HUES6 (cell line): ENCODE results near the gene EPS8L2.

Experiments
- H3K27ac ChIP-seq: 2 replicates; pipeline ENCODE4 v1.7.0; 2013; ENCODE audit warnings: low read depth, mild to moderate bottlenecking, low read length, inconsistent platforms
- H3K27me3 ChIP-seq: 2 replicates; pipeline ENCODE4 v1.6.1; 2013; ENCODE audit warnings: low read length; ENCODE audit not compliant: control insufficient read depth, insufficient read depth
- H3K36me3 ChIP-seq: 2 replicates; pipeline ENCODE4 v1.6.1; 2013; ENCODE audit warnings: low read length; ENCODE audit not compliant: control insufficient read depth, insufficient read depth
- H3K4me1 ChIP-seq: 2 replicates; pipeline ENCODE4 v1.6.1; 2013; ENCODE audit warnings: low read length; ENCODE audit not compliant: control insufficient read depth, insufficient read depth
- H3K4me3 ChIP-seq: 2 replicates; pipeline ENCODE4 v1.5.1; 2013; ENCODE audit warnings: low read depth, low read length
- H3K9ac ChIP-seq: one replicate; pipeline ENCODE4 v1.6.1; 2013; ENCODE audit warnings: mild to moderate bottlenecking, low read length
- H3K9me3 ChIP-seq: 2 replicates; pipeline ENCODE4 v1.6.1; 2013; ENCODE audit warnings: low read depth, low read length; ENCODE audit not compliant: control insufficient read depth, insufficient read depth

Gene EPS8L2

DNA sequence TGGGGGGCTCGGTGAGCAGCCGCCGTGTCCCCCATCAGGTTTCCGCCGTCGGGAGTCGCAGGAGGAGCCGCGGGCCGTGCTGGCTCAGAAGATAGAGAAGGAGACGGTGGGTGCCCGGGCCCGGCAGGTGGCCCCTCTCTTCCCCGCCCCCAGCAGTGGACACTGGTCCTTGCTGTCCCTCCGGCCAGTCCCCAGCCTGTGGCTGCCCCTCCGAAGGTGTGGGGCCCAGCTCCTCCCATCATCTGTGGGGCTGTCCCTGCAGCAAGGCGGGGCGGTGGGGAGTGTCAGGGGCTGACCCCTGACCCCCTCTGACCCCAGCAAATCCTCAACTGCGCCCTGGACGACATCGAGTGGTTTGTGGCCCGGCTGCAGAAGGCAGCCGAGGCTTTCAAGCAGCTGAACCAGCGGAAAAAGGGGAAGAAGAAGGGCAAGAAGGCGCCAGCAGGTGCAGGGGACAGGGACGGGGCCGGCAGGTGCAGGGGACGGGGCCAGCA is 15.3 kb downstream of the EPS8L2 start:
- H3K27me3 ChIP-seq = peaks cover 29% of the 10 kb centered on the region; the same call in 1 of the 2 replicates
- H3K4me3 ChIP-seq = no peak overlapping the region; the same call in 1 of the 2 replicates
- H3K9me3 ChIP-seq = no peaks in the 10 kb centered on the region
- H3K27ac ChIP-seq = no peak overlapping the region
- H3K4me1 ChIP-seq = peaks cover 5% of the 10 kb centered on the region
- no peak overlapping the region for H3K9ac ChIP-seq
- no peaks in the 10 kb centered on the region; the same call in 1 of the 2 replicates for H3K36me3 ChIP-seq

DNA sequence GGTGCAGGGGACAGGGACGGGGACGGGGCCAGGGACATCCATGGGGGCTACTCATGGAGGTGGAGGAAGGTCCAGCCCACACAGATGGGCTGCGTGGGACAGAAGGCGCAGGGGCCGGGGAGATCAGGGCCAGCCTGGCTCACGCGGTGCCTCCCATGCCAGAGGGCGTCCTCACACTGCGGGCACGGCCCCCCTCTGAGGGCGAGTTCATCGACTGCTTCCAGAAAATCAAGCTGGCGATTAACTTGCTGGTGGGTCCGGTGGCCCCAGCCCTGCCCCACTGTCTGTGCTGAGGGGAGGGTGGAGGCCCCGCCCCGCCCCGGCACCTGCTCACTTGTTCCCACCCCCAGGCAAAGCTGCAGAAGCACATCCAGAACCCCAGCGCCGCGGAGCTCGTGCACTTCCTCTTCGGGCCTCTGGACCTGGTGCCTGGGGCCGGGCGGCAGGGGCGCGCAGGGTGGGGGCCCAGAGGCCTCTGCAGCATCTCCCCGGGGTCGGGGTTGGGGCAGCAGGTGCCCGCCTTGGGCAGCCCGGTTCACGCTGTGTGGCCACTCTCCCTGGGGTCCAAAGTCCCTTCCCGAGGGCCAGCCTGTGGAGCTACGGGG is 15.8 kb downstream of the EPS8L2 start:
- Histone ChIP-seq H3K36me3 (no peaks in the 10 kb centered on the region; the same call in 1 of the 2 replicates), H3K27me3 (peaks cover 34% of the 10 kb centered on the region; the same call in 1 of the 2 replicates), H3K4me1 (peaks cover 5% of the 10 kb centered on the region), H3K27ac (no peak overlapping the region), H3K9me3 (no peaks in the 10 kb centered on the region), H3K9ac (no peak overlapping the region), H3K4me3 (no peak overlapping the region)

DNA sequence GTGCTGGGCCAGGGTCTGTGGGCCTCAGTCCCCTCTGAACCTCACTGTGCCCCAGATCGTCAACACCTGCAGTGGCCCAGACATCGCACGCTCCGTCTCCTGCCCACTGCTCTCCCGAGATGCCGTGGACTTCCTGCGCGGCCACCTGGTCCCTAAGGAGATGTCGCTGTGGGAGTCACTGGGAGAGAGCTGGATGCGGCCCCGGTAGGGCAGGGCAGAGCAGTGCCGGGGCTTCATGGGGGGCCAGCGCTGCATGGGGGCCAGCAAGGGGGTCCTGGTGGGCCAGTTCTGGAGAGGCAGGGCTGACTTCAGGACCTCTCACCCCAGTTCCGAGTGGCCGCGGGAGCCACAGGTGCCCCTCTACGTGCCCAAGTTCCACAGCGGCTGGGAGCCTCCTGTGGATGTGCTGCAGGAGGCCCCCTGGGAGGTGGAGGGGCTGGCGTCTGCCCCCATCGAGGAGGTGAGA is 16.3 kb downstream of the EPS8L2 start:
- Histone ChIP-seq H3K4me3 (no peak overlapping the region), H3K9ac (no peak overlapping the region), H3K36me3 (no peaks in the 10 kb centered on the region; the same call in 1 of the 2 replicates), H3K27ac (no peak overlapping the region), H3K9me3 (no peaks in the 10 kb centered on the region), H3K4me1 (peaks cover 7% of the 10 kb centered on the region), H3K27me3 (peaks cover 39% of the 10 kb centered on the region; the same call in 1 of the 2 replicates)

DNA sequence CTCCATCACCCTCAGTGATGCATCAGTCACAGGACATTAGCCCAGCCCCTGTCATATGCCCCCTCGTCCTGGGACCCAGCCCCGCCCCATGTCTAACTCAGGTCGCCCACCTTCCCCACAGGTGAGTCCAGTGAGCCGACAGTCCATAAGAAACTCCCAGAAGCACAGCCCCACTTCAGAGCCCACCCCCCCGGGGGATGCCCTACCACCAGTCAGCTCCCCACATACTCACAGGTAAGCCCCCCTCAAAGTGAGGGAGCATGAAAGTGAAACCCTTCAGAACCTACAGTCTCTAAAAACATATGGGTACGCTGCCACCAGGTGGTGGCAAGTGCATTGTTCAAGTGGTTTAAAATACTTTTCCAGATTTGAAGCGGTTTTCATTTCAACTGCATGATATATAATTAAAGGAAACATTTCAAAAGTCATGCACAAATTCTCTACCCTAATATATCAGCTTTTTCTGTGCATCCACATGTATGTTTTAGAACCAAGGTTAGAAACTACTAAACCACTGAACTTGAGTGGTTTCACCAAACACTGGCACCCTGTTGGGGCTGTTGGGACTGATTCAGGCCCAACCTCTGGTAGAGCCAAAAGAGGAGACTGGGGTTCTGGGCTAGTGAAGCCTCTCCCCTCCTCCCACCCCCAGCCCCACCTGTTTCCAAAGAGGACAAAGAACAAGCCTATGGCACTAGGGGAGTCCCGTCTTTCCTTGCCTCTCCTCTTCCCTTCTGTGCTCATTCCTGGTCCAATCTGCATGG is 17.3 kb downstream of the EPS8L2 start:
- Histone ChIP-seq H3K36me3 (no peaks in the 10 kb centered on the region; the same call in 1 of the 2 replicates), H3K9ac (no peak overlapping the region), H3K4me1 (peaks cover 12% of the 10 kb centered on the region)

DNA sequence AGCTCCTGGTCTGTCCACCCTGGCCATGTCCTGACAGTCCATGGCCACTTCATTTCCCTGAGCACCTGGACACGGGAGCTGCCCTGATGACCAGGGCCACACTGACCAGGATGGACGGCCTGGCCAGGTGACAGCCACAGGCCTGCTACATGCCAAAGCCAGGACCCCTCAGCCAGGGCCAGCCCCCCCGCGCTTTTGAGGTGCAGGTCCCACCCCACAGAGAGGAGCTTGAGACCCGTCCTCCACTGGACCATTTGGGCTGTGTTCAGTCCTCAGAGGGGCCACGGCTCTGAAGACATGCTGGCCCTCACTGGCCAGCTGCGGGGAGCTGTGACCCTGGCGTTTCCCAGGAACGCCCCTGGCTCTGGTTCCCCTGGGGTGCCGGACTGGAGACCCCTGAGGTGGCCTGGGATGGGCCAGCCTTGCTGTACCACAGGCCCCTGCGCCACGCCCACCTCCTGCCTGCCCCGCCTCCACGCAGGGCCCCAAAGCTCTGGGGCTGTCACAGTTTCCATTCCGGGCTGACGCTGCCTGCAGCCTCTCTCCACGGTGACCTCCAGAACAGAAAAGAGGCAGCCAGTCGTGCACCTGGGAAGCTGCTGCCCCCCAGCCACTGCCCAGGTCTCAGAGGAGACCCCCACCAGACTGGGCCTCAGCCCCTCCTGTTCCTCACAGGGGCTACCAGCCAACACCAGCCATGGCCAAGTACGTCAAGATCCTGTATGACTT is 18.2 kb downstream of the EPS8L2 start:
- no peaks in the 10 kb centered on the region; the same call in 1 of the 2 replicates for H3K36me3 ChIP-seq
- H3K4me3 ChIP-seq = no peak overlapping the region
- H3K9ac ChIP-seq = no peak overlapping the region
- no peak overlapping the region for H3K27ac ChIP-seq
- no peaks in the 10 kb centered on the region for H3K9me3 ChIP-seq
- peaks cover 42% of the 10 kb centered on the region; the same call in 1 of the 2 replicates for H3K27me3 ChIP-seq
- H3K4me1 ChIP-seq = peaks cover 12% of the 10 kb centered on the region

More for the DNA sequence above, 17.3 kb downstream of the EPS8L2 start:
- H3K27ac ChIP-seq = no peak overlapping the region
- no peaks in the 10 kb centered on the region for H3K9me3 ChIP-seq
- H3K4me3 ChIP-seq = no peak overlapping the region
- peaks cover 43% of the 10 kb centered on the region; the same call in 1 of the 2 replicates for H3K27me3 ChIP-seq

DNA sequence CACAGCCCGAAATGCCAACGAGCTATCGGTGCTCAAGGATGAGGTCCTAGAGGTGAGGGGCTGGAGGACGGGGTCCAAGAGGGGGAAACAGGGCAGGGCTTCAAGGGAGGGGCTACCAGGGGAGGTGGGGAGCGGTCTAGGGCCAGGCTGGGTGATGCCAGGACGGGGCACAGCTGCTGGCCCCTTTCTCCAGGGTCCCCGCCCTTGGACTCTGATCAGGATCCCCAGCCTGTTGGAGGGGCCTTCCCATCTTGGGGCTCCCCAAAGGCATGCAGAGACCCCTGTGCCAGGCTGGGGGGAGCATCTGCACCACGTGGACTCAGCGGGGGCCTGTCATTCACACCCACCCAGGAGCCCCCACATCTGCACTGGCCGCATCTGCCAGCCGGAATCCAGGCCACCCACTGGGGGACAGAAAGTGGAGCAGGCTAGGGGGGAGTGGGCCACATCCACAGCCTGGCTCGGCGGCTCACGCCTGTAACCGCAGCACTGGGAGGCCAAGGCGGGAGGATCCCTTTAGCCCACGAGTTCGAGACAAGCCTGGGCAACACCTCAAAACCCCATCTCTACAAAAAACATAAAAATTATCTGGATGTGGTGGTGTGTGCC is 18.9 kb downstream of the EPS8L2 start:
- Histone ChIP-seq H3K9ac (no peak overlapping the region), H3K36me3 (no peaks in the 10 kb centered on the region; the same call in 1 of the 2 replicates), H3K27me3 (peaks cover 36% of the 10 kb centered on the region; the same call in 1 of the 2 replicates), H3K4me1 (peaks cover 12% of the 10 kb centered on the region), H3K27ac (no peak overlapping the region), H3K4me3 (no peak overlapping the region), H3K9me3 (no peaks in the 10 kb centered on the region)

DNA sequence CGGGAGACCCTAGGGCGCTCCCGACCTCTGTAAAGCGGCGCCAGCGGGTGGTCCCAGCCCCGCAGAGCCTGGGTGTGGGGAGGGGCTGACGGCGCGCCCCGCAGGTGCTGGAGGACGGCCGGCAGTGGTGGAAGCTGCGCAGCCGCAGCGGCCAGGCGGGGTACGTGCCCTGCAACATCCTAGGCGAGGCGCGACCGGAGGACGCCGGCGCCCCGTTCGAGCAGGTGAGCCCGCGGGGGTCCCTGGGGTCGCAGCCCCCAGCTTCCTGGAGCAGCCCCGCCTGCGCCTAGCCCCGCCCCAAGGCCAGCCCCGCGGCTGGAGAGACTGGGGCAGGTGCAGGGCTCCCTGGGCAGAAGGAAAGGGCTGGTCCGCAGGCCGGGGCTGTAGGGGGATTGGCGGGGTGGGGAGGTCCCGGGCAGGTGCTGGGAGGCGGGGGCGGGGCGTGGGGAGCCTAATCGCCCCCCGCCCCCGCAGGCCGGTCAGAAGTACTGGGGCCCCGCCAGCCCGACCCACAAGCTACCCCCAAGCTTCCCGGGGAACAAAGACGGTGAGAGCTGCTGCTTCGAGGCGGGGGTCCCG is 19.7 kb downstream of the EPS8L2 start:
- peak overlapping the region; percentile 43 for H3K4me3 ChIP-seq
- no peak overlapping the region for H3K9ac ChIP-seq
- H3K36me3 ChIP-seq = no peaks in the 10 kb centered on the region; the same call in 1 of the 2 replicates
- no peak overlapping the region for H3K27ac ChIP-seq
- H3K4me1 ChIP-seq = peaks cover 7% of the 10 kb centered on the region
- no peaks in the 10 kb centered on the region for H3K9me3 ChIP-seq
- H3K27me3 ChIP-seq = peaks cover 30% of the 10 kb centered on the region; the same call in 1 of the 2 replicates

DNA sequence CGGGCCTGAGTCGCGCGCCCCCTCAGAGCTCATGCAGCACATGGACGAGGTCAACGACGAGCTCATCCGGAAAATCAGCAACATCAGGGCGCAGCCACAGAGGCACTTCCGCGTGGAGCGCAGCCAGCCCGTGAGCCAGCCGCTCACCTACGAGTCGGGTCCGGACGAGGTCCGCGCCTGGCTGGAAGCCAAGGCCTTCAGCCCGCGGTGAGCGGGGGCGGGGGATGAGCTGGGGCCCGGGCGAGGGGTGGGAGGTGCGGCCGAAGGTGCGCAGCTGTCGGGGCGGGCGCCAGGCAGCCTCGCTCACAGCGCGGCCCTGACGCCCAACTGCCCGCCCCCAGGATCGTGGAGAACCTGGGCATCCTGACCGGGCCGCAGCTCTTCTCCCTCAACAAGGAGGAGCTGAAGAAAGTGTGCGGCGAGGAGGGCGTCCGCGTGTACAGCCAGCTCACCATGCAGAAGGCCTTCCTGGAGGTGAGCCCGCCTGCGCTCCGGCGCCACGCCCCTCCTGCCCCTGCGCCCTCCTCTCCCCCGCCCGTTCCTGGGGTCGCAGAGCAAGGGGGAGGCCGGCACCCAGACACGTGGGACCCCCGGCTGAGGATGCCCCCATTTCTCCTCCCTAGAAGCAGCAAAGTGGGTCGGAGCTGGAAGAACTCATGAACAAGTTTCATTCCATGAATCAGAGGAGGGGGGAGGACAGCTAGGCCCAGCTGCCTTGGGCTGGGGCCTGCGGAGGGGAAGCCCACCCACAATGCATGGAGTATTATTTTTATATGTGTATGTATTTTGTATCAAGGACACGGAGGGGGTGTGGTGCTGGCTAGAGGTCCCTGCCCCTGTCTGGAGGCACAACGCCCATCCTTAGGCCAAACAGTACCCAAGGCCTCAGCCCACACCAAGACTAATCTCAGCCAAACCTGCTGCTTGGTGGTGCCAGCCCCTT is 20.5 kb downstream of the EPS8L2 start:
- Histone ChIP-seq H3K9me3 (no peaks in the 10 kb centered on the region), H3K4me3 (peak overlapping the region; percentile 45), H3K27ac (no peak overlapping the region), H3K36me3 (no peaks in the 10 kb centered on the region; the same call in 1 of the 2 replicates), H3K4me1 (peaks cover 7% of the 10 kb centered on the region), H3K9ac (no peak overlapping the region), H3K27me3 (peaks cover 30% of the 10 kb centered on the region; the same call in 1 of the 2 replicates)

DNA sequence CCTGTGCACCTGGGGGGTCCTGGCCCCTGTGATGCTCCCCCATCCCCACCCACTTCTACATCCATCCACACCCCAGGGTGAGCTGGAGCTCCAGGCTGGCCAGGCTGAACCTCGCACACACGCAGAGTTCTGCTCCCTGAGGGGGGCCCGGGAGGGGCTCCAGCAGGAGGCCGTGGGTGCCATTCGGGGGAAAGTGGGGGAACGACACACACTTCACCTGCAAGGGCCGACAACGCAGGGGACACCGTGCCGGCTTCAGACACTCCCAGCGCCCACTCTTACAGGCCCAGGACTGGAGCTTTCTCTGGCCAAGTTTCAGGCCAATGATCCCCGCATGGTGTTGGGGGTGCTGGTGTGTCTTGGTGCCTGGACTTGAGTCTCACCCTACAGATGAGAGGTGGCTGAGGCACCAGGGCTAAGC is 21.3 kb downstream of the EPS8L2 start:
- peaks cover 7% of the 10 kb centered on the region for H3K4me1 ChIP-seq
- H3K9me3 ChIP-seq = no peaks in the 10 kb centered on the region
- no peak overlapping the region for H3K4me3 ChIP-seq
- no peak overlapping the region for H3K9ac ChIP-seq
- no peak overlapping the region for H3K27ac ChIP-seq
- H3K36me3 ChIP-seq = no peaks in the 10 kb centered on the region
- H3K27me3 ChIP-seq = peaks cover 30% of the 10 kb centered on the region; the same call in 1 of the 2 replicates
